ENCODE results near the gene IL20.

The IL20 gene

DNA sequence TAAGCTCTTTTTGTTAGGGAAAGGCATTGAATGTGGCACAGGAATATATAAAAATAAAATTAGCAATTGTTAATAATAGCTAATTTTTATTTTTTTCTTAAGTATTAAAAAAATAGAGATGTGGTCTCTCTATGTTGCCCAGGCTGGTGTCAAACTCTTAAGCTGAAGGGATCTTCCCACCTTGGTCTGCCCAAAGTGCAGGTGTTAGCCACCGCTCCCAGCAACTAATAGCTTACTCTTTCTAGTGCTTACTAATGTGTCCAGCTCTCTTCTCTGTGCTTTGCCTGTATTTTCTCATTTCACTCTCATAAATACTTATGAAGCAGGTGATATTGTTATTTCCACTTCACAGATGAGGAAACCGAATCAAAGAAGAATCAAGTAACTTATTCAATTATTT lies 18.5 kb downstream of the IL20 start:
- Histone ChIP-seq H3K4me3 (ENCODE audit: low read depth, low read length) (no peak overlapping the region), H3K9me3 (no peaks in the 10 kb centered on the region), H3K36me3 (no peaks in the 10 kb centered on the region), H3K27me3 (no peaks in the 10 kb centered on the region; the same call in 1 of the 2 replicates), H3K4me1 (no peaks in the 10 kb centered on the region)
- DNase-seq: no peak
- TF ChIP-seq, protein P1, sequence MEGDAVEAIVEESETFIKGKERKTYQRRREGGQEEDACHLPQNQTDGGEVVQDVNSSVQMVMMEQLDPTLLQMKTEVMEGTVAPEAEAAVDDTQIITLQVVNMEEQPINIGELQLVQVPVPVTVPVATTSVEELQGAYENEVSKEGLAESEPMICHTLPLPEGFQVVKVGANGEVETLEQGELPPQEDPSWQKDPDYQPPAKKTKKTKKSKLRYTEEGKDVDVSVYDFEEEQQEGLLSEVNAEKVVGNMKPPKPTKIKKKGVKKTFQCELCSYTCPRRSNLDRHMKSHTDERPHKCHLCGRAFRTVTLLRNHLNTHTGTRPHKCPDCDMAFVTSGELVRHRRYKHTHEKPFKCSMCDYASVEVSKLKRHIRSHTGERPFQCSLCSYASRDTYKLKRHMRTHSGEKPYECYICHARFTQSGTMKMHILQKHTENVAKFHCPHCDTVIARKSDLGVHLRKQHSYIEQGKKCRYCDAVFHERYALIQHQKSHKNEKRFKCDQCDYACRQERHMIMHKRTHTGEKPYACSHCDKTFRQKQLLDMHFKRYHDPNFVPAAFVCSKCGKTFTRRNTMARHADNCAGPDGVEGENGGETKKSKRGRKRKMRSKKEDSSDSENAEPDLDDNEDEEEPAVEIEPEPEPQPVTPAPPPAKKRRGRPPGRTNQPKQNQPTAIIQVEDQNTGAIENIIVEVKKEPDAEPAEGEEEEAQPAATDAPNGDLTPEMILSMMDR (IDR thresholded peaks at IDR 0.05; ENCODE audit: low read depth, low read length): no peak

DNA sequence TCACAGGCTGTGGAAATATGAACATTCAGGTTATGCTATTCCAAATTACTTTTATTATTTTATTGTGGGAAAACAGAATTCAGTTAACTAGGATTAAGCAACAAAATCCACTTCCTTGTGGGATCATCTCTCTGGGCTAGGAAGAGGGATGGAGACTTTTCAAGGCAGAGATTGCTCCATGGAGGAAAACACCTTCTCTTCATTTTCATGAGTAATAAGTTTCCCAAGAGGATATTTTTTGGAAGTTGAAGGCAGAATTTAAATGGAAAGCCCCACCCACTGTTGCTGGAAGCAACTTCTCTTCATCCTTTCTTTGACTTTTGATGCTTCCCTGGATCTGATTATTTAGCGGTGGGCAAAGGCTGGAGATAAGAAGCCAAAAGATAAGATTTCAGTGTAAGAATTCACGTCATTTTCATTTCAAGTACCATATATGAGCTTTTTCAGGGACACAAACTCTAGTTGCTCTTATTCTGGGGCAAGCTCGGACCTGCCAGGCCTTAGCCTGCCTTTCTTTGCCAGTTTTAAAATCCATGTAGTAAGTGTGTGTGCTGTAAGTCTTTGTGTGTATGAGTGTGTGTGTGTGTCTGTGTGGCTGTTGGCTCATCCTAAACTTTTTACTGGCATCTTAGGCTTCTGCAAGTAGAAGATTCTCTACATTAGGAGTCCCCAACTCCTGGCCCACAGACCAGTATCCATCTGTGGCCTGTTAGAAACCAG lies 20.1 kb downstream of the IL20 start:
- Histone ChIP-seq H3K27me3 (no peaks in the 10 kb centered on the region; the same call in 1 of the 2 replicates), H3K9me3 (no peaks in the 10 kb centered on the region), H3K36me3 (no peaks in the 10 kb centered on the region), H3K4me1 (0 out of 2 replicates have a peak, but pooled peaks cover 6% of the 10 kb centered on the region), H3K4me3 (ENCODE audit: low read depth, low read length) (no peak overlapping the region)
- no peak for DNase-seq
- TF ChIP-seq, protein P1 (IDR thresholded peaks at IDR 0.05; ENCODE audit: low read depth, low read length): no peak

DNA sequence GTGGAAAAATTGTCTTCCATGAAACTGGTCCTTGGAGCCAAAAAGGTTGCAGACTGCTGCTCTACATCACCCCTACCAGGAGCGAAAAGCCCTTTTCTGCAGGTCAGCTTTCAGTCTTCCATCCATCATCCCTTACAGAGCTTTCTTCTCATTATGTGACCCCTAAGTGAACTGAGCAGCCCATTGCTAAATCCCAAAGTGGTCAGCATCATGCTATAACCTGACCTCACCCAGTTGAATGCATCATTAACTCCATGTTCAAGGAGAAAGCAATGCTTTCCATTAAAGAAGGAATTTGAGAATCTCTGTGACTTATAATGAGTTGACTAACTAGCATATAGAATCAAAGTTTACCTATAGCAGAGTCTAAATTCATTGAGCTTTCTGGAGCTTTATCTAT lies 21.4 kb downstream of the IL20 start:
- Histone ChIP-seq H3K27me3 (no peaks in the 10 kb centered on the region; the same call in 1 of the 2 replicates), H3K9me3 (no peaks in the 10 kb centered on the region)
- TF ChIP-seq, protein P1 (IDR thresholded peaks at IDR 0.05; ENCODE audit: low read depth, low read length): no peak

DNA sequence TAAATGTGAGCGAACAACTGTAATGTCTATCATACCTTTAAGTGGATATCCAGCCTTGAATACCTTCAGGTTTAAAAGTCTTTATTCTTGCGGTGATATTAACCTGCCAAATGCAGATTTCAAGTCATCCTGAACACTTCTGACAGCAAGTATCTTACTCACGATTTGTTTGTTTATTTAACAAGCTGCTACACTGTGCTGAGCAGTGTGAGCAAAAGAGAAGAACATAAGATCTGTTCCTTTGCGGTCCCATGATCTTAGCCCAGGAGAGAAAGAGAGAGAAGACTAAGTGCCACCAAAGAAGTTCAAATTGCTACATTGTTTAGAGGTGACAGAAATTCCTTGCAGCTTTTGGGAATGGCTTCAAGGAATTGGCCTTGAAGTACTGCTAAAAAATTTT lies 22.3 kb downstream of the IL20 start:
- no peaks in the 10 kb centered on the region for H3K36me3 ChIP-seq
- H3K27me3 ChIP-seq: no peaks in the 10 kb centered on the region; the same call in 1 of the 2 replicates
- no peaks in the 10 kb centered on the region for H3K9me3 ChIP-seq
- DNase-seq: no peak
- no peak overlapping the region for H3K4me3 ChIP-seq (ENCODE audit: low read depth, low read length)
- H3K4me1 ChIP-seq: 0 out of 2 replicates have a peak, but pooled peaks cover 6% of the 10 kb centered on the region
- TF ChIP-seq, protein P1 (IDR thresholded peaks at IDR 0.05; ENCODE audit: low read depth, low read length): no peak

More for the DNA sequence above, 21.4 kb downstream of the IL20 start:
- no peak for DNase-seq
- Histone ChIP-seq H3K4me3 (ENCODE audit: low read depth, low read length) (no peak overlapping the region), H3K36me3 (no peaks in the 10 kb centered on the region), H3K4me1 (0 out of 2 replicates have a peak, but pooled peaks cover 6% of the 10 kb centered on the region)

DNA sequence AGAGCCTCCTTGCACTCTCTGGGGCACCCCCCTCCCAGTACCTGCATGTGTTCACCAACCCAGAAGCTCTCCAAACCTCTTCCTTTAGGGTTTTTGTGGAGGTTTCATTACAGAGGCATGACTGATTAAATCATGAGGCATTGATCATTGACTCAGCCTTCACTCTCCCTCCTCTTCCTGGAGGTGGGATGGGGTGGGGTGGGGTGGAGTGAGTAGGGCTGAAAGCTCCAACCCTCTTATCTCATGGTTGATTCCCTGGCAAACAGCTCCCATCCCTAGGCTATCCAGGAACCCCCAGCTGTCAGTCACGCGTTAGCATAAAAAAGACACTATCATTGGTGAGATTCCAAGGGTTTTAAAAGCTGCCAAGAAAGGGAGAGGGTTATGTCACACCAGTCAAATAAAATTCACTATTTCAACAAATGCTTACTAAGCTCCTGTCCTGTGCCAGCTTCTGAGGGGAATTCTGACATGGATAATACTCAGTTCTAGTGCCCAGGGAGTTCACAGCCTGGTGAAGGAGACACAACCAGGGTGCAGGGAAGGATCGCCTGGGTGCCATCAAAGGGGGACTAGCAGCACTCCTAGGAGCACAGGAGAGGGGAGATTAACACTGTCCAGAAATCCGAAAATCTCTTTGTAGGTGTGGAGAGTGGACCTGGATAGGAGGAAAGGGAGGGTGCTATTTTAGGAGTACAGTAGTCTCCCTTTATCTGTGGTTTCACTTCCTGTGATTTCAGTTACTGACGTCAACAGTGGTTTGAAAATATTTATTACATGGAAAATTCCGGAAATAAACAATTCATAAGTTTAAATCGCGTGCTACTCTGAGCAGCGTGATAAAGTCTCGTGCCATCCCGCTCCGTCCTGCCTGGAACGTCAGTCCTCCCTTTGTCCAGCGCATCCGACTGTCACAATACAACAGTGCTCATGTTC lies 25.0 kb downstream of the IL20 start:
- Histone ChIP-seq H3K4me1 (peaks cover 11% of the 10 kb centered on the region), H3K9me3 (no peaks in the 10 kb centered on the region), H3K27me3 (no peaks in the 10 kb centered on the region), H3K36me3 (no peaks in the 10 kb centered on the region), H3K4me3 (ENCODE audit: low read depth, low read length) (no peak overlapping the region)
- DNase-seq: no peak
- TF ChIP-seq, protein P1 (IDR thresholded peaks at IDR 0.05; ENCODE audit: low read depth, low read length): no peak
